Endothelial cell of umbilical vein (primary cell): ENCODE results near the gene APBA2. TPM values are rescaled to one million over a fixed set of nuclear protein-coding genes. Genes with fewer than 3 reads are reported as not detected.
A peak's percentile ranks its signal among the peaks of the same experiment; 100 is the strongest.

Experiments
- BruUV-seq: library from RNA; stranded (reverse); fragments of 400-500 nt; replicated peaks from 2 replicates; lab custom pipeline; 2021; lab: Mats Ljungman, UMichigan
- CTCF ChIA-PET: fragments of 300-600, 350-600 bp; sonication (Branson Sonifier 250); formaldehyde crosslinking; loops from one replicate; lab custom pipeline; 2021; ENCODE audit warnings: antibody characterized with exemption, inconsistent platforms; lab: Charles Lee
- POLR2A ChIA-PET: fragments of 300-600, 350-600 bp; sonication (Branson Sonifier 250); formaldehyde crosslinking; loops from one replicate; lab custom pipeline; 2021; ENCODE audit warnings: antibody characterized with exemption, inconsistent platforms; lab: Charles Lee
- DNase-seq: peaks from one replicate; pipeline ENCODE4 v3.0.0-alpha.2; 2011; ENCODE audit warnings: low read depth, low spot score
- FAIRE-seq: peaks from 2 replicates; lab custom pipeline; 2011; peaks lifted over from hg19 to GRCh38; lab: Jason Lieb, UNC
- H2AFZ ChIP-seq: 2 replicates; pipeline ENCODE4 v1.6.0; 2012; ENCODE audit warnings: low read depth, low read length, control low read depth, inconsistent platforms
- H3K27ac ChIP-seq: 2 replicates; pipeline ENCODE4 v1.5.1; 2011; ENCODE audit warnings: low read depth, mild to moderate bottlenecking, control low read depth, low read length, moderate library complexity; ENCODE audit not compliant: insufficient read depth
- H3K27me3 ChIP-seq, 2 experiments: 2 replicates each; pipeline versions ENCODE4 v1.6.0 to v1.6.1; 2011; ENCODE audit warnings: low read length in 2 of 2, mixed read lengths in 1 of 2; ENCODE audit not compliant: control insufficient read depth in 2 of 2, insufficient read depth in 2 of 2
- H3K36me3 ChIP-seq, 2 experiments: 2 replicates in 1 of 2; 3 replicates in 1 of 2; pipeline ENCODE4 v1.5.1; 2011; ENCODE audit warnings: low read length in 2 of 2, mild to moderate bottlenecking in 1 of 2, moderate library complexity in 1 of 2; ENCODE audit not compliant: control insufficient read depth in 2 of 2, insufficient read depth in 2 of 2; ENCODE audit errors: extremely low read depth in 1 of 2
- H3K4me1 ChIP-seq: 3 replicates; pipeline ENCODE4 v1.5.1; 2011; ENCODE audit warnings: mild to moderate bottlenecking, low read length; ENCODE audit not compliant: control insufficient read depth, insufficient read depth; ENCODE audit errors: extremely low read depth
- H3K4me2 ChIP-seq: 2 replicates; pipeline ENCODE4 v1.6.1; 2011; ENCODE audit warnings: low read length, control low read depth, mixed read lengths; ENCODE audit not compliant: insufficient read depth
- H3K4me3 ChIP-seq, 3 experiments: fragments of 200-600 bp in 1 of 3; sonication (generic), shearing (Covaris generic) in 1 of 3; replicated peaks in 1 of 3; 2 replicates each; pipeline ENCODE4 v1.5.1; 2011 to 2016; ENCODE audit warnings: control low read depth in 3 of 3, low read length in 3 of 3, mild to moderate bottlenecking in 2 of 3, inconsistent platforms in 1 of 3, low read depth in 1 of 3, moderate library complexity in 1 of 3; ENCODE audit not compliant: insufficient read depth in 1 of 3
- H3K79me2 ChIP-seq: 2 replicates; pipeline ENCODE4 v1.6.0; 2012; ENCODE audit warnings: low read length, inconsistent platforms; ENCODE audit not compliant: control insufficient read depth, insufficient read depth
- H3K9ac ChIP-seq: replicated peaks from 2 replicates; pipeline ENCODE3; 2011; ENCODE audit warnings: low read length, control low read depth; ENCODE audit not compliant: insufficient read depth; ENCODE audit errors: extremely low read depth
- H3K9me1 ChIP-seq: replicated peaks from 3 replicates; pipeline ENCODE4 v1.6.0; 2011; ENCODE audit warnings: mild to moderate bottlenecking, low read length; ENCODE audit not compliant: control insufficient read depth, insufficient read depth; ENCODE audit errors: extremely low read depth
- H3K9me3 ChIP-seq: replicated peaks from 2 replicates; pipeline ENCODE4 v1.5.1; 2012; ENCODE audit warnings: low read length, inconsistent platforms; ENCODE audit not compliant: control insufficient read depth, insufficient read depth
- H4K20me1 ChIP-seq: replicated peaks from 2 replicates; pipeline ENCODE3; 2011; ENCODE audit warnings: mild to moderate bottlenecking, low read length; ENCODE audit not compliant: control insufficient read depth, insufficient read depth; ENCODE audit errors: extremely low read depth
- CTCF ChIP-seq, 2 donors: IDR thresholded peaks; 1 replicate in 1 of 2; 2 replicates in 1 of 2; pipeline ENCODE4 v1.5.1; 2011; ENCODE audit warnings: low read length in 2 of 2, mild to moderate bottlenecking in 2 of 2, moderate library complexity in 2 of 2, control low read depth in 1 of 2, inconsistent platforms in 1 of 2, low read depth in 1 of 2; ENCODE audit not compliant: insufficient read depth in 1 of 2; ENCODE audit errors: extremely low read depth in 1 of 2
- EZH2 ChIP-seq: IDR thresholded peaks from 2 replicates; pipeline ENCODE4 v1.6.1; 2012; ENCODE audit warnings: borderline replicate concordance, low read depth, mild to moderate bottlenecking, moderate library complexity, low read length, inconsistent platforms; ENCODE audit not compliant: severe bottlenecking
- JUN ChIP-seq: IDR thresholded peaks from 2 replicates; pipeline ENCODE4 v1.6.1; 2011; ENCODE audit warnings: borderline replicate concordance, low read depth; ENCODE audit not compliant: insufficient read length, insufficient read depth
- MYC ChIP-seq: IDR thresholded peaks from one replicate; pipeline ENCODE4 v1.6.1; 2011; ENCODE audit warnings: mild to moderate bottlenecking, low read depth, low read length
- dilution Hi-C: fragments of 300-500 bp; cut with MboI; formaldehyde crosslinking; loops from one replicate; pipeline ENCODE4 v1.15.0; 2019; ENCODE audit warnings: low sequenced_read_pairs; ENCODE audit not compliant: extremely low pct_ligation_motif_present
- intact Hi-C: fragments of 100-400 bp; cut with micrococcal nuclease; formaldehyde crosslinking; loops from one replicate; pipeline ENCODE4 v1.10.0; 2022
- polyA plus RNA-seq, 4 experiments: library from polyadenylated mRNA; depleted of rRNA in 3 of 4; stranded (reverse) in 3 of 4; unstranded in 1 of 4; fragments of >200 nt; gene quantifications; 2 replicates each; pipeline versions ENCODE4 v1.2.1 to v1.2.3, GENCODE V29; 2011 to 2012; ENCODE audit warnings: missing spikeins in 1 of 4
- total RNA-seq: library from RNA; stranded (reverse); gene quantifications from 2 replicates; pipeline ENCODE4 v1.2.3, GENCODE V29; 2021

The APBA2 gene
- total and polyA plus RNA-seq, 2 donors (not counting 3 experiments of a cell fraction or from before 2014, with no cell fraction given), result 5.7 to 11.1 TPM

GRCh38 chr15:29139540-29140459, 254.0 kb downstream of the APBA2 start:
- H3K4me2 ChIP-seq, result no peak overlapping the region
- H3K9me3 ChIP-seq, result no peaks in the 10 kb centered on the region
- no TSS peak for BruUV-seq
- H3K9me1 ChIP-seq, result no peaks in the 10 kb centered on the region
- H2AFZ ChIP-seq, result no peak overlapping the region
- H3K4me3 ChIP-seq, result no peak overlapping the region
- intact Hi-C loops, result loop anchor here (5.0 kb wide), 1 partner anchor 128 kb away; the partner anchor contains the start of gene NSMCE3
- H3K27ac ChIP-seq, result no peak overlapping the region
- H3K4me1 ChIP-seq, result no peaks in the 10 kb centered on the region
- no peak overlapping the region for H3K9ac ChIP-seq
- no peaks in the 10 kb centered on the region for H4K20me1 ChIP-seq
- TF ChIP-seq JUN, result no peak
- TF ChIP-seq MYC, result no peak
- TF ChIP-seq EZH2, result no peak
- TF ChIP-seq CTCF (IDR thresholded peaks at IDR 0.05; ENCODE audit: extremely low read depth in 1 of 2, insufficient read depth in 1 of 2, low read depth in 1 of 2, low read length in 2 of 2), result peak; percentile 86 to 96
- H3K79me2 ChIP-seq, result no peaks in the 10 kb centered on the region
- POLR2A ChIA-PET, result no interaction called here
- no peaks in the 10 kb centered on the region for H3K36me3 ChIP-seq
- peaks cover 0 to 3% of the 10 kb centered on the region in 2 experiments for H3K27me3 ChIP-seq
- FAIRE-seq, result peak; percentile 73
- dilution Hi-C loops, result no loop called here
- peak; percentile 33 for DNase-seq
- CTCF ChIA-PET, result interaction anchor here (0.6 to 1.9 kb wide), 27 partner anchors 9 to 935 kb away, joined by 3 to 28 read pairs (median 3); no protein-coding TSS in a partner anchor
